GM12878 (cell line): ENCODE results near the gene ROCK2.

Experiments
- POLR2A ChIP-seq: IDR thresholded peaks from 2 replicates; pipeline ENCODE4 v1.6.1; 2011; ENCODE audit warnings: low read depth, mild to moderate bottlenecking, low read length
- POLR2AphosphoS5 ChIP-seq: IDR thresholded peaks from 2 replicates; pipeline ENCODE4 v1.6.1; 2011; ENCODE audit warnings: mild to moderate bottlenecking, low read length, inconsistent platforms
- SMC3 ChIP-seq: IDR thresholded peaks from 2 replicates; pipeline ENCODE4 v1.6.1; 2011; ENCODE audit warnings: low read length, improper control_type of control experiment, borderline replicate concordance
- SPI1 ChIP-seq: IDR thresholded peaks from 2 replicates; pipeline ENCODE4 v1.6.1; 2011; ENCODE audit warnings: low read depth, mild to moderate bottlenecking, low read length, moderate library complexity, borderline replicate concordance; ENCODE audit not compliant: insufficient read depth
- USF2 ChIP-seq: IDR thresholded peaks from 2 replicates; pipeline ENCODE4 v1.6.1; 2011; ENCODE audit warnings: low read depth, low read length, improper control_type of control experiment, borderline replicate concordance
- ZNF274 ChIP-seq: IDR thresholded peaks from one replicate; pipeline ENCODE4 v1.8.0; 2011; ENCODE audit not compliant: insufficient read length, insufficient read depth

GRCh38 chr2:11286323-11286722 is 58.1 kb downstream of the ROCK2 start:
- TF ChIP-seq POLR2A (no peak), SPI1 (no peak), ZNF274 (no peak), USF2 (no peak), POLR2AphosphoS5 (no peak), SMC3 (no peak)
